Measurements from ENCODE around the gene VPS13C. TPM values are rescaled to one million over a fixed set of nuclear protein-coding genes. Genes with fewer than 3 reads are reported as not detected.

Gene VPS13C
- polyA plus RNA-seq, 3 donors: 12.0 to 32.2 (median 18.4) TPM

GRCh38 chr15:61829514-61829889, 230.7 kb downstream of the VPS13C start:
- Mint-ChIP-seq H3K4me1 (peaks cover 20% of the 10 kb centered on the region), H3K27ac (no peak overlapping the region), H3K4me3 (no peak overlapping the region), H3K36me3 (no peaks in the 10 kb centered on the region), H3K9me3 (peaks cover 0 to 2% (median 0%) of the 10 kb centered on the region in 7 donors), H3K27me3 (ENCODE audit: low read depth in 3 of 3) (peaks cover 7 to 12% (median 8%) of the 10 kb centered on the region in 3 donors)
- Histone ChIP-seq H3K79me2 (ENCODE audit: insufficient read depth, low read length) (no peaks in the 10 kb centered on the region), H3K9me3 (replicated peaks in 1 of 2; ENCODE audit: control insufficient read depth in 1 of 2, insufficient read depth in 1 of 2, low read length in 2 of 2) (no peaks in the 10 kb centered on the region), H3K27me3 (ENCODE audit: control insufficient read depth in 2 of 2, insufficient read depth in 2 of 2, low read length in 2 of 2) (peaks cover 0 to 3% of the 10 kb centered on the region in 2 donors), H3K4me1 (ENCODE audit: control insufficient read depth in 1 of 2, insufficient read depth in 2 of 2, low read length in 2 of 2) (peaks cover 10 to 12% of the 10 kb centered on the region in 2 donors), H3K4me2 (replicated peaks; ENCODE audit: extremely low read depth, low read length, poor library complexity, severe bottlenecking) (no peak overlapping the region), H4K20me1 (ENCODE audit: insufficient read depth, low read length) (no peaks in the 10 kb centered on the region), H2AFZ (ENCODE audit: insufficient read depth, low read depth, low read length, poor library complexity, severe bottlenecking) (no peak overlapping the region), H3K36me3 (replicated peaks in 1 of 2; ENCODE audit: control insufficient read depth in 1 of 2, insufficient read depth in 2 of 2, low read length in 2 of 2) (no peaks in the 10 kb centered on the region), H3K4me3 (replicated peaks in 1 of 3; ENCODE audit: low read depth in 2 of 3, low read length in 3 of 3) (no peak overlapping the region), H3K9ac (ENCODE audit: insufficient read depth, low read length, poor library complexity, severe bottlenecking) (no peak overlapping the region), H3K27ac (ENCODE audit: low read depth in 1 of 2, low read length in 2 of 2) (no peak overlapping the region)
- WGBS (ENCODE audit: insufficient coverage): 93% methylated on average over 6 of the region's 7 CpGs
- no peak for DNase-seq
- TF ChIP-seq, protein P1, sequence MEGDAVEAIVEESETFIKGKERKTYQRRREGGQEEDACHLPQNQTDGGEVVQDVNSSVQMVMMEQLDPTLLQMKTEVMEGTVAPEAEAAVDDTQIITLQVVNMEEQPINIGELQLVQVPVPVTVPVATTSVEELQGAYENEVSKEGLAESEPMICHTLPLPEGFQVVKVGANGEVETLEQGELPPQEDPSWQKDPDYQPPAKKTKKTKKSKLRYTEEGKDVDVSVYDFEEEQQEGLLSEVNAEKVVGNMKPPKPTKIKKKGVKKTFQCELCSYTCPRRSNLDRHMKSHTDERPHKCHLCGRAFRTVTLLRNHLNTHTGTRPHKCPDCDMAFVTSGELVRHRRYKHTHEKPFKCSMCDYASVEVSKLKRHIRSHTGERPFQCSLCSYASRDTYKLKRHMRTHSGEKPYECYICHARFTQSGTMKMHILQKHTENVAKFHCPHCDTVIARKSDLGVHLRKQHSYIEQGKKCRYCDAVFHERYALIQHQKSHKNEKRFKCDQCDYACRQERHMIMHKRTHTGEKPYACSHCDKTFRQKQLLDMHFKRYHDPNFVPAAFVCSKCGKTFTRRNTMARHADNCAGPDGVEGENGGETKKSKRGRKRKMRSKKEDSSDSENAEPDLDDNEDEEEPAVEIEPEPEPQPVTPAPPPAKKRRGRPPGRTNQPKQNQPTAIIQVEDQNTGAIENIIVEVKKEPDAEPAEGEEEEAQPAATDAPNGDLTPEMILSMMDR (IDR thresholded peaks at IDR 0.05): no peak
- intact Hi-C loops (cut with micrococcal nuclease): no loop called here

DNA sequence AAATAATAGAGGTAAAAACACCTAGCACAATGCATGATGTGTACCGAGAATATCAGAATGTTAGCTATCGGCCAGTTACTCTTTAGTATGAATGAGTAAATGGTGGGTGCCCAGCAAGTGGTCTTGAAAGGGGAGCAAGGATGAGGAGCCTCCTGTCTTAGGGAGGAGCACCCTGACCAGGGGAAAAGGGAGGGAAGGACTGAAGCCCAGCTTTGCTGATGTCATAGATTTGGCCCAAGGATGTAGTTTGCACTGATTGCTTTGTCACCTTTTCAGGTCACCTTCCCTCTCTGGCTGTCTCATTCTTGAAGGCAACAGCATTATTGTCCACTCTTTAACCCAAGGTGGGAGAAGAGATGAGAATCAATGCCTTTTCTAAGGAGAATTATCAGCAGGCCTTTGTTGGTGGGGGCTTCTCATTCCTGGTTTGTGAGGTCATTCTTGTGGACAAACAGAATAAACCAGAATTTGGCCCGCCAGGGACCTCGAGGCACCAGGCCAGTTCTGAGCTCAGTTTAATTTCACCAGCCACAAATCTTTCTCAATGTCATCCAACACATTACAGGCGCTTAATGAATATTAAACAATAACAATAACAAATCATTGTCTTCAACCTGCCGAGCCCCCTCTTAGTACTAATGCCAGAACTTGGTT, 231.3 kb downstream of the VPS13C start:
- Histone ChIP-seq H3K79me2 (ENCODE audit: insufficient read depth, low read length) (no peaks in the 10 kb centered on the region), H3K4me2 (replicated peaks; ENCODE audit: extremely low read depth, low read length, poor library complexity, severe bottlenecking) (no peak overlapping the region), H4K20me1 (ENCODE audit: insufficient read depth, low read length) (no peaks in the 10 kb centered on the region), H3K27ac (ENCODE audit: low read depth in 1 of 2, low read length in 2 of 2) (no peak overlapping the region), H3K9me3 (replicated peaks in 1 of 2; ENCODE audit: control insufficient read depth in 1 of 2, insufficient read depth in 1 of 2, low read length in 2 of 2) (no peaks in the 10 kb centered on the region), H2AFZ (ENCODE audit: insufficient read depth, low read depth, low read length, poor library complexity, severe bottlenecking) (no peak overlapping the region), H3K9ac (ENCODE audit: insufficient read depth, low read length, poor library complexity, severe bottlenecking) (no peak overlapping the region), H3K27me3 (ENCODE audit: control insufficient read depth in 2 of 2, insufficient read depth in 2 of 2, low read length in 2 of 2) (no peaks in the 10 kb centered on the region), H3K4me1 (ENCODE audit: control insufficient read depth in 1 of 2, insufficient read depth in 2 of 2, low read length in 2 of 2) (peaks cover 10 to 12% of the 10 kb centered on the region in 2 donors), H3K4me3 (replicated peaks in 1 of 3; ENCODE audit: low read depth in 2 of 3, low read length in 3 of 3) (no peak overlapping the region), H3K36me3 (replicated peaks in 1 of 2; ENCODE audit: control insufficient read depth in 1 of 2, insufficient read depth in 2 of 2, low read length in 2 of 2) (no peaks in the 10 kb centered on the region)
- peaks cover 19% of the 10 kb centered on the region for H3K4me1 Mint-ChIP-seq
- H3K27me3 Mint-ChIP-seq (ENCODE audit: low read depth in 3 of 3): peaks cover 3 to 8% (median 8%) of the 10 kb centered on the region in 3 donors
- H3K36me3 Mint-ChIP-seq: no peaks in the 10 kb centered on the region
- intact Hi-C loops (cut with micrococcal nuclease): no loop called here
- peaks cover 0 to 2% (median 0%) of the 10 kb centered on the region in 7 donors for H3K9me3 Mint-ChIP-seq
- TF ChIP-seq, protein P1 (IDR thresholded peaks at IDR 0.05): no peak
- 94% methylated on average over 5 of the region's 6 CpGs for WGBS (ENCODE audit: insufficient coverage)
- no peak overlapping the region for H3K27ac Mint-ChIP-seq
- no peak for DNase-seq
- no peak overlapping the region for H3K4me3 Mint-ChIP-seq

Measured in CD14-positive monocyte (primary cell).